HG02970 (cell line): ENCODE measurements around the gene CPSF3.
"Not testable (repeated sequence)": the region's sequence is repeated elsewhere in the genome, so short reads cannot be mapped to it uniquely, and the experiment has no call there.

Source experiments
- ATAC-seq: cut with Tn5 transposase; IDR thresholded peaks from one replicate; pipeline ENCODE4 v1.9.1; 2021; ENCODE audit warnings: mild to moderate bottlenecking, moderate library complexity, moderate number of reproducible peaks; ENCODE audit not compliant: unreplicated experiment, low FRiP score

CPSF3 gene

GRCh38 chr2:9497017-9497416 is 73.6 kb downstream of the CPSF3 start:
- ATAC-seq, result no peak

GRCh38 chr2:9498210-9498609 is 74.8 kb downstream of the CPSF3 start:
- ATAC-seq, result no peak

GRCh38 chr2:9508931-9509330 is 85.5 kb downstream of the CPSF3 start:
- no peak for ATAC-seq

GRCh38 chr2:9513946-9514345 is 90.5 kb downstream of the CPSF3 start:
- ATAC-seq, result not testable (repeated sequence)

- ATAC-seq, result no peak
Measured at GRCh38 chr2:9517118-9517782, 93.8 kb downstream of the CPSF3 start.

- no peak for ATAC-seq
Measured at GRCh38 chr2:9518163-9518562, 94.7 kb downstream of the CPSF3 start.

- ATAC-seq, result no peak
Measured at GRCh38 chr2:9518780-9519179, 95.3 kb downstream of the CPSF3 start.

- ATAC-seq, result no peak
Measured at GRCh38 chr2:9519250-9519649, 95.8 kb downstream of the CPSF3 start.
